Measurements from ENCODE around the gene TEX2.

TEX2 gene

DNA sequence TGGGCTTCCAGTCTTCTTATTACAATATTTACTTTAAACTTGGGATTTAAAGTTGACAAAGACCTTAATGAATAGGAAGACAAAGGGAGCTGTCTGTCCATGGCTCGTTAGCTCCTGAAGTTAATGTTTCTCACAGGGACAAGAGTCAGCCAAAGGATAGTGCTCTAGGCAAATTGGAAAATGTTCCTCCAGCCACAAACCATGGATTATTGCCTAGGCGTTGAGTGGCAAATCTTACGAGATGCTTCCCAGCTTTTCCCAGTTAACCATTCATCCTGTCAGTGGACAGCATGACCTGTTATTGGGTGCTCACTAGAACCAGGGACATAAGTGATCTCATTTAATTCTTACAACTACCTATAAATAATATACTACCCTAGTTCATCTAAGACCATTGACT is 3.6 kb downstream of the TEX2 start:
- Mint-ChIP-seq H3K4me1 (ENCODE audit: low read depth in 2 of 2) (peaks cover 26 to 33% of the 10 kb centered on the region in 2 donors), H3K27me3 (no peaks in the 10 kb centered on the region), H3K27ac (no peak overlapping the region), H3K36me3 (ENCODE audit: insufficient read depth) (peaks cover 13% of the 10 kb centered on the region), H3K9me3 (no peaks in the 10 kb centered on the region), H3K4me3 (no peak overlapping the region)
- no peak for DNase-seq
- ATAC-seq (replicated peaks): no peak

DNA sequence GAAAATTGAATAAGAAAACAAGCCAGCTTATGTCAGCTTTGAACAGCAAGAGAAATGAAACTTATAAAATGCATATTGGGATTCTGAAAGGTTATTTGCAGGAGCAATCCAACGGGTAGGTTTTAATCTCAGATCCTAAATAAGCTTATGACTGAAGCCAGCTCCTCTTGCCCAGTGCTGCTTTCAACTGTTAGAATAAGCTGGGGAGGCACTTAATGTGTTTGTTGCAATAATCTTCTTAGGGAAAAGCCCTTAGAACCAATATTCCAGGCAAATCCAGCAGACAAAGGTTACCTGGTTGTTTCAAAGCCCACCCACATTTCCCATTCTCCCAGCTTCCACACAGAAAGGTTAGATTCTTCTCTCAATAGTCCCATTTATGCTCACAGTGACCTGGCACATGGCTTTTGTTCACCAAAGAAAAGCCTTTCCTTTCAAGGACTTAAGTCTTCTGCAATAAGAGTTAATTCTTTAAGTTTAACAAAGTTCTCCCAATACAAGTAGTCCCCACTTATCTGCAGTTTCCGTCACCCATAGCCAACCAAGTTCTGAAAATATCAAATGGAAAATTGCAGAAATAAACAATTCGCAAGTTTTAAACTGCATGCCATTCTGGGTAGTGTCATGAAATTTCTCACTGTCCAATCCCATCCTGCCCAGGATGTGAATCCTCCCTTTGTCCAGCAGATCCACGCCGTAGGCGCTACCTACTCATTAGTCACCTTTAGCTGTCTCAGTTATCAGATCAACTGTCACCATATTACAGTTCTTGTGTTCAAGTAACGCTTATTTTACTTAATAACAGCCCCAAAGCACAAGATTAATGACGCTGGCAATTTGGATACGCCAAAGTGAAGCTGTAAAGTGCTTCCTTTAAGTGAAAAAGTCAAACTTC is 5.9 kb downstream of the TEX2 start:
- ATAC-seq (replicated peaks): no peak
- no peak for DNase-seq
- no peaks in the 10 kb centered on the region for H3K9me3 Mint-ChIP-seq
- H3K4me3 Mint-ChIP-seq: no peak overlapping the region
- peaks cover 20 to 22% of the 10 kb centered on the region in 2 donors for H3K4me1 Mint-ChIP-seq (ENCODE audit: low read depth in 2 of 2)
- no peak overlapping the region for H3K27ac Mint-ChIP-seq
- H3K36me3 Mint-ChIP-seq (ENCODE audit: insufficient read depth): peaks cover under 1% of the 10 kb centered on the region
- no peaks in the 10 kb centered on the region for H3K27me3 Mint-ChIP-seq

DNA sequence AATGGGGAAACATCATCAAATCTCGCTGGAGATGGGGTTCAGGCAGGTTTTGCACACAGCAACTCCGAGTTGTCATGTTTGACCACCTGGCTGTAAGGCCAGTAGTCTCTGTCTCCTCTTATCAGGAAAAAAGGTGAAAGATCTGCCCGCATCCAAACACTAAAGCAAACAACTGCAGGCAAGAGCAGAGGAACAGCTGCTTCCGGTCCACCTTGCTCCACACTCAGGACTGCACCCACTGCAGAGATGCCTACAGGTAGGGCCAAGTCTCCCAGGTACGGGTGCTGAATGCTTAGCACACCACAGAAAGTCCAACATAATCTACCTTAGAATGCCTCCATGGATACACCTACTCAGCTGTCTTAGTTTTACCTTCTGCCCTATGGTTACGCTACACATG is 7.3 kb downstream of the TEX2 start:
- Mint-ChIP-seq H3K27ac (no peak overlapping the region), H3K4me3 (no peak overlapping the region), H3K27me3 (no peaks in the 10 kb centered on the region), H3K36me3 (ENCODE audit: insufficient read depth) (no peaks in the 10 kb centered on the region), H3K4me1 (ENCODE audit: low read depth in 2 of 2) (peaks cover 9 to 14% of the 10 kb centered on the region in 2 donors), H3K9me3 (no peaks in the 10 kb centered on the region)
- DNase-seq (no peak), ATAC-seq (replicated peaks) (no peak)

DNA sequence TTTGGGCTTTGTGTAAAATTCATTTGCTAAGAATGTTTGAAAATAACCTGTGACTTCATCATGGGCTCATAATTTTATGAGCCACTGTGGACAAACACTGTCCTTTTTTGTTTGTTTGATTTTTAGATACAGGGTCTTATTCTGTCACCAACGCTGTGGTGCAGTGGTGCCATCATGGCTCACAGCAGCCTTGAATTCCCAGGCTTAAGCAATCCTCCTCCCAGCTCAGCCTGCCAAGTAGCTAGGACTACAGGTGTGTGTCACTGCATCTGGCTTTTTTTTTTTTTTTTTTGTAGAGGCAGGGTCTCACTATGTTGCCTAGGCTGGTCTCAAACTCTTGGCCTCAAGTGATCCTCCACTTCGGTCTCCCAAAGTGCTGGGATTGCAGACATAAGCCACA is 8.3 kb downstream of the TEX2 start:
- Mint-ChIP-seq H3K4me1 (ENCODE audit: low read depth in 2 of 2) (peaks cover 5 to 10% of the 10 kb centered on the region in 2 donors), H3K9me3 (no peaks in the 10 kb centered on the region), H3K36me3 (ENCODE audit: insufficient read depth) (no peaks in the 10 kb centered on the region), H3K27ac (no peak overlapping the region), H3K27me3 (no peaks in the 10 kb centered on the region), H3K4me3 (no peak overlapping the region)
- DNase-seq (no peak), ATAC-seq (replicated peaks) (no peak)

DNA sequence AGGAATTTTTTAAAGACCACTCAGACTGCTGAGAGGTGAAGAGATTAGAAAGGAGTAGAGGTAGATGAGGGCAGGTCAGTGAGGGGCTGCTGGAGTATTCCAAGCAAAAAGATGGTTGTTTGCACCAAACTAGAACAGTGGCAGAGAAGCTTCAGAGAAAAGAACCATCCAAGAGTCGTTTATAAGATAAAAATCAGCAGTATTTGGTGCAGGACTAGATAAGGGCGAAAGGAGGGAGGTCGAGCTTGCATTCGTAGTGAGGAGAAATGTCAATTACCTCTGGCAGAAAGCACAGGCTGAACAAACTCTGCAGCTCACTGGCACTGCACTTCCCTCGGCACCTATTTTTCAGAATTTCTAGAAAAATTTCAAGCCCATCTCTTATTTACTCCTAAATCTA is 9.6 kb downstream of the TEX2 start:
- H3K27me3 Mint-ChIP-seq: no peaks in the 10 kb centered on the region
- no peaks in the 10 kb centered on the region for H3K36me3 Mint-ChIP-seq (ENCODE audit: insufficient read depth)

DNA sequence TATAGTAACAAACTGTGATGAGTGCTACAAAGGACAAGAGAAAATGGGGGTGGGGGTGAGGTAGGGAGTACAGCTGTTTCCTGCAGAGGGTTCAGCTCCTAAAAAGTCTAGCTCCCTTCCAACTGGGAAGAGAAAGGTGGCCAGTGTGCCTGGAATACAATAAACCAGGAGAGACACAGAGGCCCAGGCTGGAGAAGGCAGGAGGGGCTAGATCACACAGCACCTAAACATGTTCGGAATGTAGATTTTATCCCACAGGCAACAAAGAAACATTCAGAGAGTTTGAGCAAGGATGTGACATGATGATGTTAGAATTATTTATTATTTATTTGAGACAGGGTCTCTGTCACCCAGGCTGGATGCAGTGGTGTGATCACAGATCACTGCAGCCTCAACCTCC is 10.2 kb downstream of the TEX2 start:
- Mint-ChIP-seq H3K36me3 (ENCODE audit: insufficient read depth) (no peaks in the 10 kb centered on the region), H3K27ac (no peak overlapping the region), H3K4me1 (ENCODE audit: low read depth in 2 of 2) (peaks cover 5 to 10% of the 10 kb centered on the region in 2 donors), H3K9me3 (no peaks in the 10 kb centered on the region), H3K4me3 (no peak overlapping the region), H3K27me3 (no peaks in the 10 kb centered on the region)
- DNase-seq (no peak), ATAC-seq (replicated peaks) (no peak)

More for the DNA sequence above, 9.6 kb downstream of the TEX2 start:
- ATAC-seq (replicated peaks) (no peak), DNase-seq (no peak)
- Mint-ChIP-seq H3K4me3 (no peak overlapping the region), H3K27ac (no peak overlapping the region), H3K4me1 (ENCODE audit: low read depth in 2 of 2) (peaks cover 5 to 10% of the 10 kb centered on the region in 2 donors), H3K9me3 (no peaks in the 10 kb centered on the region)

DNA sequence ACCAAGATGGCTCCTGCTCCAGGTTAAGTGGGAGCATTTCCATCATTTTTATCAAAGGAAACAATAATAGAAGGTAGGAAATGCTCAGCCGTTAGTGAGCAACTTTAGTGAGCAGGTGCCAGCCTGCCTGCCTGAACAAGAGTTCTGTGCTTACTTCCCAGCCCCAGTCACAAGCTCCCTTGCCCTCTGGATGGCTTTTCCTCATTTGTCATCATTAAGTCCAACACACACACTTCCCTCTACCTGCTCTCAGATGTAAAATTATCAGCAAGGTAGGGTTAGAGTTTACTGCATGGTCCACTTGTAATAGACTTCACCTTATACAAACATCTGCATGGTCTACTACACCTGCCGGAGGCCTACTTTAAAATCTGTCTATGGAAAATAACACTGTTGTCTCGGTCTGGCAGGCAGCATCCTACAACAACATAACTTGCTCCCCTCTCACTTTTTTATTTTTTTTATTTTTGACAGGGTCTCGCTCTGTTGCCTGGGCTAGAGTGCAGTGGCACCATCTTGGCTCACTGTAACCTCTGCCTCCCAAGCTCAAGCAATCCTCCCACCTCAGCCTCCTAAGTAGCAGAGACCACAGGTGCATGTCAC is 12.7 kb downstream of the TEX2 start:
- peak overlapping the region in 1 of 2 donors; percentile 31 for H3K27ac Mint-ChIP-seq

DNA sequence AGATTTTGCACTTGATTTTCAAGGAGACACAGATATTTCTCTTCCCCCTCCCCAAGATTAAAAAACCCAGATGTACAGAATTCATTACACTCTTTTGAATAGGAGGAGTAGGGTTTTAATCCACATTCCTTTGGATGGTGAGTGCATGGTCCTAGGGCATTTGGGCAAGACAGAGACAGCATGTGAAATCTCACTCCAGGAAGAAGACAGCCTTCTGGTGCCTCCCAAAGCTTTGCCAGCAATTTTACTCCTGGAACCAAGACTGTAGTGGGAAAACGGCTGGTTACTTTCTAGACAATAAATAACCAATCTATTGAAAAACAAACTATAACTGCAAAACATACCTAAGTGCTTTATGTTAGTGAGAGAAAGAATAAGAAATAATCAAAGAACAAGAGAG is 15.2 kb downstream of the TEX2 start:
- no peaks in the 10 kb centered on the region for H3K9me3 Mint-ChIP-seq
- DNase-seq: no peak

More for the DNA sequence above, 12.7 kb downstream of the TEX2 start:
- H3K27me3 Mint-ChIP-seq: no peaks in the 10 kb centered on the region
- no peak for DNase-seq
- H3K4me1 Mint-ChIP-seq (ENCODE audit: low read depth in 2 of 2): peaks cover 4 to 8% of the 10 kb centered on the region in 2 donors
- no peaks in the 10 kb centered on the region for H3K9me3 Mint-ChIP-seq
- no peak for ATAC-seq (replicated peaks)
- no peak overlapping the region for H3K4me3 Mint-ChIP-seq
- H3K36me3 Mint-ChIP-seq (ENCODE audit: insufficient read depth): peaks cover 3% of the 10 kb centered on the region

DNA sequence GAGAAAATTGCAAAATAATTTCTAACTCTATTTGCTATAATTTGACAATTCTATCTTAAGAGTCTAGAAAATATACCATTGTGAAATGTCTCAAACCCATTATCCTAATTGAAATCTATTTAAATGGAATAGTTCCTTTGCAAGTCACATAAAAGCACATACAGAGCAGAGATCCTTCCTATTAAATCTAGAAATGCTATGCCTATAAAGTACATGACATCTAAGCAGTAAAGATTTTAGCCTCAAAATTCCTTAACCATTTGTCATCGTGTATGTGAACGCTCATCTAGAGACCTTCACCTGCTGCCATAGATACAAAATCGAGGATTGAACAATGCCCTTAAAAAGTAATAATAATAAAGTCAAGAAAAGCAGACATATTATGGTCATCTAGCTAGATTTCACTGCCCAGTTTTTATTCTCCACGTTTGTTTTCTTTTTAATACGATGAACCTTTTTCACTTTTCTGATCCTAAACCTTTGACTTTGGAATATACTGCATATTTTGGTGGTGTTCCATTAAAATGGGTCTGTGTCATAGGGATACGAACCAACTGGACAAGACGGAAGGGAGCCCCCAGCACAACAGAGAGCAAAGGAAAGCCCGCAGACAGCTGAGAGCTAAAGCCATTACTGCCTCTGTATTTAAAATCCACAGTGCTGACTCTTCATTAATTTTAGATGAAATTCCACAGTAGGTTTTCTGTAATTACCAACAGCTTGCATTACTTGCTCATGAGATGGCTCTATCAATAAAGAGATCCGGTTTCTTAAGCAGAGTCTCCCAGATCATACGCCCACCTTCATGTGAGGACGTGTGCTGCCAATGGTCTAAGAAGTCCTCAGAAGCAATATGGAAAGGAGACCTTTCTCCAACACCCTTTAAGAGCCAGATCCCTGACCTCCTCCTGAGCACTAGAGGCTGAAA is 17.6 kb downstream of the TEX2 start:
- Mint-ChIP-seq H3K27ac (no peak overlapping the region), H3K36me3 (ENCODE audit: insufficient read depth) (peaks cover 3% of the 10 kb centered on the region), H3K4me1 (ENCODE audit: low read depth in 2 of 2) (peaks cover 4 to 6% of the 10 kb centered on the region in 2 donors), H3K9me3 (no peaks in the 10 kb centered on the region), H3K27me3 (no peaks in the 10 kb centered on the region), H3K4me3 (no peak overlapping the region)
- DNase-seq: no peak
- ATAC-seq (replicated peaks): no peak

More for the DNA sequence above, 15.2 kb downstream of the TEX2 start:
- no peak for ATAC-seq (replicated peaks)
- Mint-ChIP-seq H3K4me1 (ENCODE audit: low read depth in 2 of 2) (peaks cover 4 to 7% of the 10 kb centered on the region in 2 donors), H3K27ac (no peak overlapping the region), H3K27me3 (no peaks in the 10 kb centered on the region), H3K36me3 (ENCODE audit: insufficient read depth) (peaks cover 3% of the 10 kb centered on the region), H3K4me3 (no peak overlapping the region)

DNA sequence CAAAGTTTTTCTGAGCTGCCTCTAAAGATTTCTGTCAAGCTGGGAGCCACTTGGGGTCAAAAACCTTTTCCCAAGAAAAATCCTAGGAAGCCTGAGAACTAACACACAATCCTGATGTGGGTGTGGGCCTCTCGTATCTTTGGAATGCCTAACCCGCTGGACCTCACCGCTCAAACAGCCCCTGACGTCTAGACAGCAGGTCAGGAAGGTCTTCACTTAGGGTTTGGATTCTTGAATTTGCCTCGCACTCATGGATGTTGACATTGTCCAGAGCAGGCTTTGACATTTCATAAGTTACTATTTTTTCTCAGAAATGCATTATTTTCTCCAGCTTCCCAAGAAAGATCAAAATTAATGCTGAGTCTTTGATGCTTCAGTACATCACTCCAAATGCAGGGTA is 18.9 kb downstream of the TEX2 start:
- no peak for DNase-seq

DNA sequence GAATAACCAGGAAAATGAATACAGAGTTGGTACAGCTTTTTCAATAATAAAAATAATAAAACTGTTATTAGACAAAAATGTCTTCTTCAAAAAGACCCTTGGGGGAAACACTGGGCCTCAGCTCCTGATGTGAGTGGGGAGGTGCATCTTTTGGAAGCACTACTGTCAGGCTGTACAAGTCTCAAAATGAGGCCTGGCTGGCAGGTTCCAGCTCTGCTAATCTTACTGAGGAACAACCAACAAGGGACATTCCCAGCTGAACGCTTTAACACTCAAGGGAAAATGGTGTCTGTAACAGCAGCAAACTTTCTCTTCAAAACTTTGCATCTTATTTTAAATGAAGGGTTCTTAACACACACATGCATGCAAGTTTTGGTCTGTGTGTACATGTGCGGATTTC is 19.7 kb downstream of the TEX2 start:
- H3K27me3 Mint-ChIP-seq: no peaks in the 10 kb centered on the region
- peaks cover 4 to 11% of the 10 kb centered on the region in 2 donors for H3K4me1 Mint-ChIP-seq (ENCODE audit: low read depth in 2 of 2)
- no peak overlapping the region for H3K27ac Mint-ChIP-seq

More for the DNA sequence above, 18.9 kb downstream of the TEX2 start:
- Mint-ChIP-seq H3K9me3 (no peaks in the 10 kb centered on the region), H3K27me3 (no peaks in the 10 kb centered on the region), H3K4me3 (no peak overlapping the region), H3K27ac (no peak overlapping the region), H3K36me3 (ENCODE audit: insufficient read depth) (peaks cover 3% of the 10 kb centered on the region), H3K4me1 (ENCODE audit: low read depth in 2 of 2) (peaks cover 4 to 11% of the 10 kb centered on the region in 2 donors)
- ATAC-seq (replicated peaks): no peak

DNA sequence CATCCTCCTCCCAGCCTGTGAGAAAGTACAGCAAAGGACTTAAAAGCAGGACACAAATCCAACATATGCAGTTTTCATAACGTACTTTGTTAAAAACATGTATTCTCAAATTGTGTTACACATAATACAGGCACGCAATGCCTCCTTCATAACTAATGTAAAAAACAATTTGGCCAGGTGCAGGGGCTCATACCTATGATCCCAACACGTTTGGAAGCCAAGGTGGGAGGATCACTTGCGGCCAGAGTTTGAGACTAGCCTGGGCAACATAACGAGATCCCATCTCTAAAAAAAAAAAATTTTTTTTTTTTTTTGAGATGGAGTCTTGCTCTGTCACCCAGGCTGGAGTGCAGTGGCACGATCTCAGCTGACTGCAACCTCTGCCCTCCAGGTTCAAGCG is 20.4 kb downstream of the TEX2 start:
- H3K4me1 Mint-ChIP-seq (ENCODE audit: low read depth in 2 of 2): peaks cover 4 to 11% of the 10 kb centered on the region in 2 donors
- H3K27ac Mint-ChIP-seq: no peak overlapping the region
- no peaks in the 10 kb centered on the region for H3K27me3 Mint-ChIP-seq
- peaks cover 3% of the 10 kb centered on the region for H3K36me3 Mint-ChIP-seq (ENCODE audit: insufficient read depth)
- DNase-seq (no peak), ATAC-seq (replicated peaks) (no peak)
- no peaks in the 10 kb centered on the region for H3K9me3 Mint-ChIP-seq
- H3K4me3 Mint-ChIP-seq: no peak overlapping the region

More for the DNA sequence above, 19.7 kb downstream of the TEX2 start:
- Mint-ChIP-seq H3K9me3 (no peaks in the 10 kb centered on the region), H3K36me3 (ENCODE audit: insufficient read depth) (peaks cover 3% of the 10 kb centered on the region), H3K4me3 (no peak overlapping the region)
- DNase-seq: no peak
- no peak for ATAC-seq (replicated peaks)

DNA sequence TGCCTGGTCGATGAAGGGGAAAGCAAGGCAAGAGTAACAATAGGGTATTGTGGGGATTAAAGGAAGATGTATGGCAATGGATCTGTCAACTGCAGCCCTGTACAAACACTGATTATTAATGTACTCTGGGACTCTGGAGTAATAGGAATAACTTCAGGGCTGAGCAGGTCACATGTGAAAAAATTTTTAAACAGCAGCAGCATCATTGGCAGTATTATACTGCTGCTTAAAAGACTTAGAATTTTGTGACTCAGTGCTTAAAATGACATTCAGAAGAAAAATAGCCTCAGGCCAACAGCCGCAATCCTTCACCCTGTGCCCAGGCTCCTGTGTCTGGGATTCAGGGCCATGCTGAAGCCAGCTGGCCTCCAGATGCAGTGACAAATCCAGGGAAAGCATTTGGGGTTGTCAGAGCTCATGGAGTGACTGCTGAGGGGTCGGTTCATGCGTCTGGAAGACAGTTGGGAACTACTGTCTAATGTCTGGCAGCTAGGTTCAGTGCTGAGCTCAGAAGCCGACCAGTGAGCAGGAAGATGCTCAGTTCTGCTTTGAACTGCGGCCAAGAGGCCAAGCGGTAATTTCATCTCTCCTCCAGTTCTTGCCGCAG is 22.2 kb downstream of the TEX2 start:
- peaks cover 0 to 14% of the 10 kb centered on the region in 2 donors for H3K4me1 Mint-ChIP-seq (ENCODE audit: low read depth in 2 of 2)
- H3K9me3 Mint-ChIP-seq: no peaks in the 10 kb centered on the region
- no peaks in the 10 kb centered on the region for H3K36me3 Mint-ChIP-seq (ENCODE audit: insufficient read depth)
- H3K27ac Mint-ChIP-seq: peak overlapping the region; percentile 29 to 53
- no peak overlapping the region for H3K4me3 Mint-ChIP-seq
- no peaks in the 10 kb centered on the region for H3K27me3 Mint-ChIP-seq
- DNase-seq (no peak), ATAC-seq (replicated peaks) (no peak)

Measured in effector memory CD8-positive, alpha-beta T cell (primary cell).